ENCODE data around the gene MCOLN1. TPM values are rescaled to one million over a fixed set of nuclear protein-coding genes. Genes with fewer than 3 reads are reported as not detected.

The MCOLN1 gene
- total and polyA plus RNA-seq, 2 of the 8 experiments (the other 6 are each of a cell fraction or from before 2014, with no cell fraction given) = 19.1 to 40.0 TPM

- TF ChIP-seq ASH2L (IDR thresholded peaks at IDR 0.05; ENCODE audit: low read length) = no peak
- no peak for TF ChIP-seq CEBPB (IDR thresholded peaks at IDR 0.05; ENCODE audit: low read depth, low read length)
- TF ChIP-seq SIN3A (conservative IDR thresholded peaks at IDR 0.05 in 1 of 2, IDR thresholded peaks at IDR 0.05 in 1 of 2; ENCODE audit: low read depth in 1 of 2, low read length in 2 of 2) = peak in 1 of 2 experiments; percentile 19; a peak in 2 of 4 replicates
- TF ChIP-seq CREB1 (IDR thresholded peaks at IDR 0.05) = peak; percentile 97
- TF ChIP-seq POLR2AphosphoS5 (IDR thresholded peaks at IDR 0.05; ENCODE audit: low read depth, low read length) = peak; percentile 40
- TF ChIP-seq ATF2 (IDR thresholded peaks at IDR 0.05; ENCODE audit: low read length) = no peak
- no peak for TF ChIP-seq SUZ12 (IDR thresholded peaks at IDR 0.05; ENCODE audit: low read length)
- TF ChIP-seq USF2 (IDR thresholded peaks at IDR 0.05; ENCODE audit: low read length) = no peak
- TF ChIP-seq TCF12 (IDR thresholded peaks at IDR 0.05; ENCODE audit: low read depth, low read length) = no peak
- TF ChIP-seq MAX (IDR thresholded peaks at IDR 0.05) = peak; percentile 29; the same call in 1 of the 2 replicates
- no peak for TF ChIP-seq RFX5 (IDR thresholded peaks at IDR 0.05; ENCODE audit: borderline replicate concordance, low read depth, low read length)
- TF ChIP-seq EP300 (IDR thresholded peaks at IDR 0.05; ENCODE audit: borderline replicate concordance in 1 of 2, low read depth in 2 of 2, low read length in 2 of 2) = no peak
- TF ChIP-seq SRF (IDR thresholded peaks at IDR 0.05; ENCODE audit: low read depth, low read length) = no peak
- peak; percentile 30; the same call in 1 of the 2 replicates for TF ChIP-seq CHD2 (IDR thresholded peaks at IDR 0.05; ENCODE audit: low read length)
- no peak for TF ChIP-seq CTBP2 (IDR thresholded peaks at IDR 0.05; ENCODE audit: borderline replicate concordance, insufficient read depth, insufficient read length, low read length)
- TF ChIP-seq YY1 (IDR thresholded peaks at IDR 0.05; ENCODE audit: low read depth, low read length) = 0 out of 2 replicates have a peak, but pooled peaks have one; percentile 9
- TF ChIP-seq SIX5 (IDR thresholded peaks at IDR 0.05; ENCODE audit: low read depth, low read length) = peak; percentile 95
- no peak for TF ChIP-seq CBX5 (IDR thresholded peaks at IDR 0.05; ENCODE audit: low read depth, low read length)
- peak in 1 of 2 experiments; percentile 91; a peak in 1 of 4 replicates for TF ChIP-seq HDAC2 (IDR thresholded peaks at IDR 0.05; ENCODE audit: borderline replicate concordance in 1 of 2, low read depth in 2 of 2, low read length in 2 of 2)
- no peak for TF ChIP-seq ZNF274 (IDR thresholded peaks at IDR 0.05; ENCODE audit: borderline replicate concordance, extremely low read depth, low read length)
These were observed 12.9 kb downstream of the MCOLN1 start, which contains the start of gene PNPLA6 (continued) for GRCh38 chr19:7535047-7535997.
